NCI-H146 treated with DMSO at 0.1 percent for 48 hours (cell line): Measurements from ENCODE around the gene CACNB2.

Experiments
- DNase-seq: peaks from one replicate; lab custom pipeline; 2025; ENCODE audit not compliant: unreplicated experiment; lab: John Stamatoyannopoulos, UW

The CACNB2 gene

DNA sequence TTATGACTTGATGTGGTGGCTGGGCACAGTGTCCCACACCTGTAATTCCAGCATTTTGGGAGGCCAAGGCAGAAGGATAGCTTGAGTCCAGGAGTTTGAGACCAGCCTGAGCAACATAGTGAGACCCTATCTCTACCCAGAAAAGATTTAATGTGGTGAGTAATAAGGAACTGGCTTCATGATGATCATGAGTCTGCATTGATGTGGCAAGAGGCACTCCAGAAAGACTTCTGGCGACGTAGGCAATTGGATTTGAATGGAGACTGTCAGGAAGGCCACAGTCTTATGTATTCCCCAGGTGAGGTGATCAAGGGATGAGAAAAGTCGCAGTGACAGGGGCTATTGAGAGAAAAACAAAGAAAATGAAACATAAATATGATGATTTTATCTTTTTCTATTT, 138.0 kb downstream of the CACNB2 start:
- DNase-seq = no peak

DNA sequence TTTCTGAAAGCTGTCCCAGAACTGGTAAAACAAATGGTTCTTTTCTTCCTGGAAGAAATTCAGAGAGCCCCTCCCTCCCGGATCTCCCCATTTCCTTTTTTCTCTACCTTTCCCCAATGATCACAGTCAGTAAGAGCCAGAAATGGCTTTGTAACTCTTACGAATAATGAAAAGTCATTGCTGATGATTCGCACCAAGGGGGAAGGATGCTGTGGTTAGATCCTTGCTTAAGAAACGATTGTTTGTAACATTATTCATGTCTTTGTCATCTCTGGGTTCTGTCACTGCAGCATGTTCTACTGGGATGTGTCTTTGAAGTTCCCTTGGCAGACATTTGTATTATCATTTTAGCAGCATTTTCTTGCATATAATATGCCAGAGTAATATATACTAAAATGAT, 138.9 kb downstream of the CACNB2 start:
- DNase-seq = no peak

DNA sequence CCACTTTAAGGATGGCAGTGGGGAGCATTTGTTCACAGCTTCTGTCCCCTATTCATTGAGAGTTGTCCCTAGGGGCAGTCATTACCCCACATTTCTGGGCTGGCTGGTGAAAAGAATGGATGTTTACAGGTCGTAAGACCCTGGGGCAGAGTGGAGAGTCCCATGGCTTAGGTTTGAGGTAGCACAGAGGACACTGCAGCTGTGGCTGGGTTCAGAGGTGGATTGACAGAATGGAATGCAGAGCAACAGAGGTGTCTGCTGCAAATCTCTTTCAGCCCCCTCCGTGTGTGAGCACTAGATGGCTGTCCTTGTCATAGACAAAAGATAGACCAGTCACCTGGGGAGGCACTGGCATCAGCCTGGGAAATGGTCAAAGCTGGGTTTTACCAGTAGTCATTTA, 141.9 kb downstream of the CACNB2 start:
- DNase-seq = no peak

DNA sequence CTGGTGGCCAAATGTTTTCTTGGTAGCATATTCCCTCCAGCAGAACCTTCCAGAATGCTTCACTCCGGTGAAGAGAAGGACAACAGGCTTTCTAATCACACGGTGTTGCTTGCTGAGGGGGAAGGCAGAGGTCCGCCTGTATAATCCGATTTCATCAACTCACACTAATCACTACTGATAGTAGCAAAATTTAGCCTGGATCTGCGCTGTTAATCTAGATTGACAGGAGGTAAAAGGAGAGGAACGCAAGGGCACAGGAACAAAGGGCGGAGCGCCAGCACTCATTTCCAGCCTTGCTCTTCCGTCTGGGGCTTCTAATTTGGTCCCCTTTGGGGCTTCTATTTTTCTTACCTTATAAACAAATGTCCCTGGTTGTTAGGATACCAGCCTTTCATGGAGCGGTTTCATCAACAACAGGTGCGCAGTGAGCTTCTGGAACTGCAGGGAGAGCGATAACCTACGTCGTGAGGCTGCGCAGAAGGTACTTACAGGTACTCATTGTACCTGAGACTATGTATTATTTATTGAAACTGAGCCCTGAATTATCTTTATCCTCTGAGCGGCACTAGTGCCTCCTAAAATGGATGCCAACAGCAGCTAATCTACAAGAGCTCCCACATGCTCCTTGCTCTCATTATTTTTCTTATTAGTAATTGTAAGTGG, 150.6 kb downstream of the CACNB2 start:
- DNase-seq = peak; percentile 47

DNA sequence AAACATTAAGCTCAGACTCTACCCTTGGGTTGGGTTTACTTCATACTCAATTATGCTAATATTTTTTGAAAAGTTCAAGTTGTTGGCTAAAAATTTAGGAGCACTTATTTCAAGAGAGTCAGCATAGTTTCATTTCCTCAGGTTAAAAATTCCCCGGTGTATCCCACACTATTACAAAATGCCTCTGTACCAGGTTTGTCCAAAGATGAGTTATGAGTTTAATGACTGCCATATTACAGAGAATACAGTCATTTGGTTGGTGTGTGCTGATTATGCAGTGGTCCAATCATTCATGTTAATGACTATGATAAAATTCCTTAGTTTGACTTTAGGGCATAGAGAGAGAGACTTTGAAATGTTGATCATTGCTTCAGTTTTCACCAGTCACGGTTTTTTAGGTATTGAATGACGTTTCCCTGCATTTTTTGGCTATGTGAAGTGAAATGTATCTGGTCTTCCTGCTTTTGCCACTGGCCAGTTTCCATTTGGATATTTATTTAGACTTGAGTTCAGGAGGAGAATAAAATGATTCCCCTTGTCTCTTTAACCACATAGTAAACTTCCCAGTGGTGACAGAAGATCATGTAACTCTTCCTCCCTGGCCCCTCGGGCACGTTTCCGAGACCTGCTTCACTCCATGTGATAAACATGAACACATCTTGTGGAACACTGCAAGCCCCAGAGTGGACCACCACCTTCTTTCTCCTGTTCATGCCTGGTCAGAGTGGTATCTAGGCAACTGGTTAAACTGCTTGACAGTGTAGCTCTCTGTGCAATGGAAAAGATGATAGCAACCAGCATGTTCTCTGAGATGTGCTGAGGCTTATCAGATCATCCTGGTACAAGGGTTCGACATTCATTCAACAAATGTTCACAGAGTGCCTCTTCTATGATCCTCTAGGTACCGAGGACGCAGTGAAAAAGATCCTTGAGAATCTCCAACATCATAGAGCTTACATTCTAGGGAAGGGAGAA, 153.6 kb downstream of the CACNB2 start:
- no peak for DNase-seq

DNA sequence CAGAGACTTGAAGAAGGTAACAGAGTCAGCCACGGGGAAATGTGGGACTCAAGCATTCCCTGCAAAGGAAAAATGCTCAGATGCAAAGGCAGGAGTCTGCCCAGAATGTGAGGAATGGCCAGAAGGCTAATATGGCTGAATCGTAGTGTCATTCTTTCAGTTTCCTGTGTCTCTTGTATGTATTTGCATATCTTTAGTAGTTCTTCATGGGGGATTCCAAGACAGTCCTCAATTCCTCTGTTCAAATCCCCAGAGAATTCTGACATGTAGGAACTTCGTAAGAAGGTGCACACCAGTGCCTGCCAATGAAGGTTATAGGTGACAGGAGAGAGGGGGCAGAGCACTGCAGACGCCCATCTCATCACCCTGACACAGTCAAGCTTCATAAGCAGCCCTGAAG, 154.4 kb downstream of the CACNB2 start:
- DNase-seq = no peak

DNA sequence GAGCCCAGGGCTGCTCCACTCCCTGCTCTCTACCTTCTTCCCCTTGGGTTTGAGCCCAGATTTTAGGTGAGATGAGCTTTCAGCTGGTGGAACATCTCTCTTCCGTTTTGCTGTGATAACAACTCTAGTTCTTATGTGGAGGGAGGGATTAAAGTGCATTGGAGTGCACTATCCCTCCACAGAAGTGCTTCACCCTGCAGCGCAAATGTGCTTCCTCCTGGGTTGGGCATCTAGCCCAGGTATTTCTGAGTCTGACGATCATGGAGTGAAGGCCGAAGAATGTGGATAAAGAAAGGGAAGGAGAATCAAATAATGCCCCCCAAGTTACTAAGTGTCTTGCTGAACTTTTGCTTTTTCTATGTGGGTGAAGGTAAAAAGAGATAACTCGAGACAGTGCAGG, 157.4 kb downstream of the CACNB2 start:
- no peak for DNase-seq

DNA sequence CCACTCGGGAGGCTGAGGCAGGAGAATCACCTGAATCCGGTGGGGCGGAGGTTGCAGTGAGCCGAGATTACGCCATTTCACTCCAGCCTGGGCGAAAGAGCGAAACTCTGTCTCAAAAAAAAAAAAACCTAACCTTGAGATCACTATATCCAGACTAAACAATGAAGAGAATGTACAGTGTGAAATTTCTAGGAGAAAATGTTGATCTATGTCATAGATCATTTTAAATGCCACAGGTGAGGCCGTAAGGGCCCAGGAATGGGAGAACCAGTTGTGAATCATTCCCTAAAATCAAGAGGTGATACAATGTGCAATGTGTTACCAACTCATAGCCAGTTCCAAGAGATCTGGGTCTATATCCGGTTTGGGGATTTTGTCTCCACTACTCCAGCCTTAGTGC, 158.0 kb downstream of the CACNB2 start:
- DNase-seq = no peak

DNA sequence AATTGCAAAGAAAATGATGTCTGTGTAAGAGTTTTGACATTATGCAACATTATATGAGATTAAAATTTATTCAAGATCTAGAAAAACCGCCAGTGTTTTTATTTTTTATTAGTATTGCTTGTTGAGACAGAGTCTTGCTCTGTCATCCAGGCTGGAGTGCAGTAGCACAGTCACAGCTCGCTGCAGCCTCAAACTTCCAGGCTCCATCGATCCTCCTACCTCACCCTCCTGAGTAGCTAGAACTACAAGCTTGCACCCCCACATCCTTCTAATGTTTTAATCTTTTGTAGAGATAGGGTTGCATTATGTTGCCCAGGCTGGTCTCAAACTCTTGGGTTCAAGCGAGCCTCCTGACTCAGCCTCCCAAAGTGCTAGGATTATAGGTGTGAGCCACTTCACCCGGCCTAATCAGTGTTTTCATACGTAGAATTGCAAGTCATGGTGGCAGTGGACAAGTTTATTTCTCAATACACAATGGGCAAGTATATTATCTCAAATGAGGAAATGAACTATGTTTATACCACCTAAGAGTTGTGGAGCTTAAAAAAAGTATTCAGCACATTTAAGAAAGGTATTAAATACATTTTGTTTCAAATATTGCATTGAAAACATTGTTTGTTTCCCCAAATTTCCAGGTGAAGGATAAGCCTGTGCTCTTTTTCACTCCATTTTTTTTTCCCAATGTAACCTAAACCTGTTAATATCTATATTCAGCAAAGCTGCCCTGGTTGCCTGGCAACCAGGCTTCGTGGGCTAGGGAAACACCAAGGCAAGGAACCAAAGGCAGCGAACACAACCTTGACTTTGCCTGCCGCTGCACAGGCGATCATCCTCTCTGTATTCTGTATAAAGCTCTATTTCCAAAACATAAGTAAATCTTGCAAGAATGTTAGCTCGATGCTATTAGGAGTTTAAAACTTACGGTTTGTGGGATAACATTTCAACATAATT, 163.9 kb downstream of the CACNB2 start:
- DNase-seq = no peak

DNA sequence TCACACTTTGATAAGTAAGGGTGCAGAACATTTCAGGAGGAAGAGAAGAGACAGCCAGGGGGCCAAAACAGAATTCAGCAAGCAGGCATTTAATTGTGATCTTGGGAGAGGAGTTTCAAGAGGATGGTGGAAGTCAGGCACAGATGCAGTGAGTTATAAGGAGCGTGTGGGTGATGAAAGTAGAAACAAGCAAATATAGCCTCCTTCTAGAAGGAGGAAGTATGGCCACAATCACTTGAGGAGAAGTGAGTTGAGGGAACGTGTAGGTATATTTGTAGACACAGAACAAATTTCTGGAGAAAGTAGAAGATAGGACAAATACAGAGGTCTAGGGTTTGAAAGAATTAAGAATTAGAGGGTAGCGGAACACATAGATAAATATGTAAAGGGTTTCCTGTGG, 165.8 kb downstream of the CACNB2 start:
- no peak for DNase-seq

DNA sequence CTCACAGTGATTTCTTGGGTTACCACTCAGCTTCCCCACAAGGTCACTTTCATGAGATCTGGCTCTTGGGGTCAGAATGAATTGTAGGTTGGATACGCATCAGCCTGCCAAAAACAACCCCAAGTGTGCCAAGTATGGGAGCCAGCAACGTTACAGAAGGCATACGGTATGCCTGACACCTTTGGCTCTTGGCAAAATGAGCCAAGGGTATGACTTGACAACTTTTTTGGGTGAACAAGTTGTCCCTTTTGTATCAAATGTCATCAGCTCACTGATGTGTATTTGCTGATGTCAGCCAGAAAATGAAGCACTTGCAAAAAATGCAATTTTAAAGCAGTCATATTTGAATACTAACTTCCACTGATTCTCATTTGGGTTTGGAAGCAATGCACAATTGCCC, 168.4 kb downstream of the CACNB2 start:
- no peak for DNase-seq

DNA sequence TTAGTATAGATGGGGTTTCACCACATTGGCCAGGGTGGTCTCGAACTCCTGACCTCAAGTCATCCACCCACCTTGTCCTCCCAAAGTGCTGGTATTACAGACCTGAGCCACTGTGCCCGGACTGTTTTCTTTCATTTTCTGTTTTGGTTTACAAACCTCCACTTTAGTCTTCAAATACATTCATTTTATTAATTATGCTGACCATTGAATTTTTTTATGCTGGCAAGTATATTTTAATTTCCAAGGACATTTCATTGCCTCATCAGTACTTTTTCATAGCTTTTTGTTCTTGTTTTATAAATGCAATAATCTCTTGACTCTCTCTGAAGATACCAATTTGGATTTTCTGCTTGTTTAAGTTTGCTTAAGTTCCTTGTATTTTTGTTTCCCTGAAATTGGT, 170.5 kb downstream of the CACNB2 start:
- no peak for DNase-seq

DNA sequence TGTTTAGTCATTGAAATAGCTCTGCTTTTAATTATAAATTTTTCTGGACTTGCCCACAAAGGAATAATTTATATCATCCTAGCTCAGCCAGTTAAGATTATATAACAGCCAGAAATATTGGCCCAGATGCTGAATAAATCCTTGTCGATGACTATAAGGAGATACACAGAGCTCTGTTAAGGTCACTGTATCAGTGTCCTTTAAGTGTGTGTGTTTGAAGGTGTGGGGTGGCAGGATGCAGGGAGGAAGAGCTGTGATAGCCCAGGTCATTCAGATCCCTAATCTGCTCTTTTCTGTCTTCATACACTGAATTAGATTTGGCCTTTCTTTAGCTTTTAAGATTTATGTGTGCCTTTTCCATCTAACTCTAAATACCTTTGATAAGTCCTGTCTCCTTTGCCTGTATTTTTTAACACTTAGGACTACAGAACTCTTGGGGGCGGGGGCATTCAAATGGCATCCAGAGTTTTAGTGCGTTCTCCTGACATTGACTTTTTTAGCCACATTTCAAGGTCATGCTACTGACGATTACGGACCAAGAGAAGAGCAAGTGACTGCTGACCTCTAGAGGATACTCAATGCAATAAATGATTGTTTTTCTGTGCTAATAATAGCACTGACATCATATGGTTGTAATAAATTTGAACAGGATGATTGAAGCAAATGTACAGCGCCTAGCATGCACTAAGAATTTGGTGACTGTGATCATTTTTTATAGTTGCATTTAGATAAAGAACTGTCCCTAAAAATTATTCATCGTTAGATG, 172.3 kb downstream of the CACNB2 start:
- DNase-seq = peak; percentile 46

DNA sequence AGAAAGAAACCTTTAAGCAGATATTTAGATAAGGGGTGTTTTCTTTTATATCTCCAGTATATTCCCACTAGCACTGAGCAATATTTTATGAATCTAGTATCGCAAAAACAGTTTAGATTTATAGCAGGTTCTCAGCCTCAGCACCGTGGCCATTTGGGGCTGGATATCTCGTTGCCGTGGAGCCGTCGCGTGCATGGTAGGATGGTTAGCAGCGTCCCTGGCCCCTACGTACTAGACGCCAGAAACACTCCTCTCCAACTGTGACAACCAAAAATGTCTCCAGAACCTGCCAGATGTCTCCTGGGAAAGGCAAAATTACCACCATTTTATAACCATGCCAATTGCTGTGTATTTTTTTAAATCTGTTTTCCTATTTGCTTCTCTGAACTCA, 172.9 kb downstream of the CACNB2 start:
- DNase-seq = no peak

DNA sequence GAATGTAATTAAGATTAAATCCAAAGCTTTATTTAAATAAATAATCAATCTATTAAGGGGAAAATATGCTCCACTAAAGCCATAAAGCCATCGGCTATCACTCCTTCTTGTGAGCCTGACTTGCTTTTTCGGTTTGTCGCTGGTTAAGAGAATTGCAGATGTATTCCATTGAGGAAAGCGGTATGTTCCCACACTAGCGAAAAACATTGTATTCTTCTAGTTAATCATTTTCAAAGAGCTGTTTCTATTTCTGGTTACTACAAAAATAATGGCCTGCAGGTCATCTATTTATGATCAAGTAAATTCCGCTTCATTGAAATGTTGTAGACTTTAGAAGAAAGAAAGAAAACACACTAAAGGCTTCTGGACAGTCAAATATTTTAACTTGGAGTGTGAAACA, 173.4 kb downstream of the CACNB2 start:
- DNase-seq = no peak

DNA sequence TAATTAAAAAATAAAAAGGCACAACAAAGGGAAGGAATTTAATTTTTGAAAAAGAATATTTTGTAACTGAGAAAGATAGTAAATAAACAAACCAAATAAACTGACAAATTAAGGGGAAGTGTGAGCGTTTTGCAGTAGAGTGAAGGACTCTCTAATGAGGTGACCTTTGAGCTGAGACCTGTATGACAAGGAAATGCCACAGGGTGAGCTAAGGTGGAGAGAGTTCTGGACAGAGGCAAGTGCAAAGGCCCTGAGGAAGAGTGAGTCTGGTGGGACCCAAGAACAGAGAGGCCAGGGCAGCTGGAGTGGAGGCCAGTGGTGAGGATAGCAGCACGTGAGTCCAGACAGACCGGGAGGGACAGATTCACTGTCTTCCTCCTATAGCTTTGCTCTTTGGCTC, 179.4 kb downstream of the CACNB2 start:
- DNase-seq = no peak

DNA sequence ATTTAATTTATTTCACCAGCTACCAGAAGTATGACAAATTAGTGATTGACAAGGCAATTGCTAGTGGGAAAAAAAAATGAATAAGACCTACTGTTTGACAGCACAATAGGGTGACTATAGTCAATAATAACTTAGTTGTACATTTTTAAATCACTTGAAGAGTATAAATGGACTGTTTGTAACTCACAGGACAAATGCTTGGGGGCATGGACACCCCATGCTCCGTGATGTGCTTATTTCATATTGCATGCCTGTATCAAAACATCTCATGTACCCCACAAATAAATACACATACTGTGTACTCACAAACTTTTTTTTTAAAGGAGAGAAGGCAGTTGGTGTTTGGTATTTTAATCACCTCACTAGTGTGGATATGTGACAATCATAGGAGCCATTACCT, 181.1 kb downstream of the CACNB2 start:
- no peak for DNase-seq

DNA sequence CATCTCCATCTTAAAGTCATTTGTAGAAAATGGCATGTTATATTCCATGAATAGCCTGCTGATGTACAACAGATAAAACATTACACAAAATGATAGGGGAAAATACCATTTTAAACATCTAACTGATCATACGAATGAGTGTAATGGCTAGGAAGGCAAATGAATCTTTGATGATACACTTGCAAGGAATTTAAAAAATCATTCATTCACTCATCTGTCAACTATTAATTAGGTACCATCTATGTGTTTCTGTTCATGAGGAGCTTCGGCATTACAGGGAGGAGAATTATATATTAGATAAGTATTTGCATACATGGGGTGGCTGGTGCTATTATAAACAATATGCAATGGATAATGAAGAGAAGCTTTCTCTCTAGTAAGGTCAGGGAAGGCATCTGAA, 183.7 kb downstream of the CACNB2 start:
- DNase-seq = no peak

DNA sequence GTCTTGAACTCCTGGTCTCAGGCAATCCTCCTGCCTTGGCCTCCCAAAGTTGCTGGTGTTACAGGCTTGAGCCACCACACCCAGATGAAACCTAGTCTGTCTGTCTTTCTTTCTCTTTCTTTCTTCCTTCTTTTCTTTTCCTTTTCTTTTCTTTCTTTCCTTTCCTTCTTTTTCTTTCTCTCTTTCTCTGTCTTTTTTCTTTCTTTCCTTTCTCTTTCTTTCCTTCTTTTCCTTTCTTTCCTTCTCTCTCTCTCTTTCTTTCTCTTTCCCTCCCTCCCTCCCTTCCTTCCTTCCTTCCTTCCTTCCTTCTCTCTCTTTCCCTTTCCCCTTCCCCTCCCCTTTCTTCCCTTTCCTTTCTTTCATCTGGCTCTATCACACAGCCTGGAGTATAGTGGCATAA, 185.2 kb downstream of the CACNB2 start:
- DNase-seq = no peak

DNA sequence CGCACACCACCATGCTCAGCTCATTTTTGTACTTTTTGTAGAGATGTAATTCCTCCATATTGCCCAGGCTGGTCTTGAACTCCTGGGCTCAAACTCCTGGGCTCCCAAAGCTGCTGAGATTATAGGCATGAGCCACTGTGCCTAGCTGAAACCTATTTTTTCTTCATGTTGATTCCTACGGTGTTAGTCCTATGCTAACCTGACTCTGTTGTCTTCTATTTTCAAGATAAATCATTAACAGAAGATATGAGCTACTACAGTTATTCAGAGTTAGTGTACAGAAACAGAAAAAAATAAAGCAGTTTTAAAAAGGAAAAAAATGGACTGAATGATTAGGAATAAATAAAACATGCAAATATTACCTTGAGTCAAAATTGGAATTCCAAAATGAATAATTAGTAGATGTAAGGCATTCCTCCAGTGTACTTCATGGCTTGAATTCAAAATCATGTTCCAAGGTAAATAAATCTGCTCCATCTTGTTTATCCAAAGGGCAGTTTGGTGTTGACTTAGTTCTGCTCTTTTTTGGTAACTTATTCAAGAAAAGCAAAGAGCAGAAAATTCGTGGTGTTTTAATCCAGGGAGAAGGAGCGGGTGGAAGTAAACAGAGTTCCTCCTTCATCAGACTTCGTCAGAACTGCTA, 185.8 kb downstream of the CACNB2 start:
- DNase-seq = no peak
